Fibroblast of lung (primary cell): ENCODE measurements around the gene SRGAP1. TPM values are rescaled to one million over a fixed set of nuclear protein-coding genes. Genes with fewer than 3 reads are reported as not detected.

Experiments
- DNase-seq, 2 donors: peaks; one replicate each; pipeline versions ENCODE4 v3.0.0 to v3.0.0-alpha.2; 2010; ENCODE audit warnings: low read depth in 2 of 2
- H2AFZ ChIP-seq: 2 replicates; pipeline ENCODE4 v1.5.1; 2012; ENCODE audit warnings: low read length, control low read depth, inconsistent platforms
- H3K27ac ChIP-seq: 2 replicates; pipeline ENCODE4 v1.5.1; 2011; ENCODE audit warnings: low read length, control low read depth; ENCODE audit not compliant: insufficient read depth
- H3K27me3 ChIP-seq: 2 replicates; pipeline ENCODE4 v1.5.1; 2011; ENCODE audit warnings: mild to moderate bottlenecking, low read length; ENCODE audit not compliant: control insufficient read depth, insufficient read depth
- H3K36me3 ChIP-seq: 2 replicates; pipeline ENCODE4 v1.5.1; 2011; ENCODE audit warnings: low read length; ENCODE audit not compliant: control insufficient read depth, insufficient read depth
- H3K4me1 ChIP-seq: 2 replicates; pipeline ENCODE4 v1.5.1; 2011; ENCODE audit warnings: low read length; ENCODE audit not compliant: control insufficient read depth, insufficient read depth; ENCODE audit errors: extremely low read depth
- H3K4me2 ChIP-seq: 2 replicates; pipeline ENCODE4 v1.5.1; 2011; ENCODE audit warnings: low read length, control low read depth; ENCODE audit not compliant: insufficient read depth; ENCODE audit errors: extremely low read depth
- H3K4me3 ChIP-seq, 4 experiments: fragments of 200-600 bp in 1 of 4; sonication (generic) in 1 of 4; replicated peaks in 1 of 4; 2 replicates each; pipeline ENCODE4 v1.5.1; 2011 to 2016; ENCODE audit warnings: low read length in 4 of 4, low read depth in 3 of 4, mild to moderate bottlenecking in 3 of 4, control low read depth in 2 of 4, inconsistent platforms in 1 of 4, mixed read lengths in 1 of 4; ENCODE audit not compliant: insufficient read depth in 1 of 4; ENCODE audit errors: control extremely low read depth in 1 of 4
- H3K79me2 ChIP-seq: 2 replicates; pipeline ENCODE4 v1.5.1; 2012; ENCODE audit warnings: mild to moderate bottlenecking, low read length, inconsistent platforms; ENCODE audit not compliant: control insufficient read depth, insufficient read depth
- H3K9ac ChIP-seq: 2 replicates; pipeline ENCODE4 v1.5.1; 2011; ENCODE audit warnings: mild to moderate bottlenecking, low read length, control low read depth; ENCODE audit not compliant: insufficient read depth
- H3K9me3 ChIP-seq: 2 replicates; pipeline ENCODE4 v1.5.1; 2012; ENCODE audit warnings: low read depth, low read length; ENCODE audit not compliant: control insufficient read depth, insufficient read depth
- H4K20me1 ChIP-seq: 2 replicates; pipeline ENCODE4 v1.5.1; 2011; ENCODE audit warnings: low read length; ENCODE audit not compliant: control insufficient read depth, insufficient read depth; ENCODE audit errors: extremely low read depth
- EZH2 ChIP-seq: IDR thresholded peaks from 2 replicates; pipeline ENCODE4 v1.5.1; 2012; ENCODE audit warnings: low read length, control low read depth, mild to moderate bottlenecking; ENCODE audit errors: missing control alignments
- polyA plus RNA-seq, 2 donors: library from polyadenylated mRNA; depleted of rRNA in 1 of 2; stranded (reverse) in 1 of 2; unstranded in 1 of 2; fragments of >200 nt; gene quantifications; 2 replicates each; pipeline ENCODE4 v1.2.1, GENCODE V29; 2011 to 2012; ENCODE audit warnings: missing spikeins in 1 of 2
- total RNA-seq: library from RNA; depleted of rRNA; stranded (reverse); fragments of >200 nt; gene quantifications from 2 replicates; pipeline ENCODE4 v1.2.1, GENCODE V29; 2014
- TF ChIP-seq, protein P1 (sequence below), 2 donors: IDR thresholded peaks in 1 of 2; conservative IDR thresholded peaks in 1 of 2; 1 replicate in 1 of 2; 2 replicates in 1 of 2; pipeline ENCODE4 v1.5.1; 2011 to 2012; ENCODE audit warnings: low read length in 2 of 2, control low read depth in 1 of 2, inconsistent platforms in 1 of 2, low read depth in 1 of 2, mild to moderate bottlenecking in 1 of 2

SRGAP1 gene
- total and polyA plus RNA-seq, 2 donors (not counting 1 experiment from before 2014, with no cell fraction given) = 18.9 to 30.2 TPM

DNA sequence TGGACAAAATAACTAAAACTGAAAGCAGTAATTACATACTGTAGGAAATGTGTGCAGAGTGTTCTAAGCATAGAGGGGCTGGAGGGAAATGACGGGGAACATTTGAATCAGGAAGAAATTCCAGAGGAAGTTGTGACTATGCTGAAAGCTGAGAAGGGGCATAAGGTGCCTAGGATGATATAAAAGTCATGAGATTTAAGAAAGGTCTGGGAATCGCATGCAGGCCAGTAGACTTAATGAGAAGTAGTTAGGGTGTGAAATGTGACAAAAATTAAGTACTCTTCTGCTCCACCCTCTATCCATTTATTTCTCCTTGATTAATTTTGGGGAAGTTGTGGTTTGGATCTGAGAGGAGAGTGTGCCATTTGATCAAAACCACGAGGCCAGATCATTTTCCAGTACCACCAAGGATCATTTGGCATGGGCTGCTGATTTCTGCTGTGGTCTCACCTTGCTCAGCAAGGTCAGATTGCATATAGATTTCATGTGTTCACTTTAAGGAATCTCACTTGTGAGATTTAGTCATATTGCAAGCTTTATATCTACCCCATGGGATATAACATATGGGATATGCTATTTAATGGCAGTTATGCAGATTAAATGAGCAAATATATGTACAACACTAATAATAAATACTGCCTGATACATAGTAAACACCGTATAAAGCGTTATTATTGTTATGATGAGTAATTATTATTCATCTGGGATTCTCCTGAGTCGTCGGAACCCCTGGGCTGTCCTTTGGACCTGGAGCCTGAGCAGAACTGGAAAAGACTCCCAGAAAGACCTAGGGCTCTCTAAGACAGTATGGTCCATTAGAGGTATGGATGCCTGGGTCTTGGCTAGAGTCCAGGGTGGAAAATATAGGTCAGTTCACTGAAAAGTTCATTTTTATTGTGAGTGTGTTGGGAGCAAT, 72.3 kb downstream of the SRGAP1 start:
- Histone ChIP-seq H3K27me3 (no peaks in the 10 kb centered on the region), H3K79me2 (peaks cover 73% of the 10 kb centered on the region), H3K4me3 (no peak overlapping the region), H3K9me3 (no peaks in the 10 kb centered on the region), H4K20me1 (no peaks in the 10 kb centered on the region), H3K27ac (peak overlapping the region; percentile 84), H3K4me2 (peak overlapping the region; percentile 48), H2AFZ (no peak overlapping the region), H3K9ac (peak overlapping the region; percentile 10), H3K4me1 (peaks cover 31% of the 10 kb centered on the region), H3K36me3 (no peaks in the 10 kb centered on the region)
- TF ChIP-seq EZH2 = no peak
- TF ChIP-seq, protein P1, sequence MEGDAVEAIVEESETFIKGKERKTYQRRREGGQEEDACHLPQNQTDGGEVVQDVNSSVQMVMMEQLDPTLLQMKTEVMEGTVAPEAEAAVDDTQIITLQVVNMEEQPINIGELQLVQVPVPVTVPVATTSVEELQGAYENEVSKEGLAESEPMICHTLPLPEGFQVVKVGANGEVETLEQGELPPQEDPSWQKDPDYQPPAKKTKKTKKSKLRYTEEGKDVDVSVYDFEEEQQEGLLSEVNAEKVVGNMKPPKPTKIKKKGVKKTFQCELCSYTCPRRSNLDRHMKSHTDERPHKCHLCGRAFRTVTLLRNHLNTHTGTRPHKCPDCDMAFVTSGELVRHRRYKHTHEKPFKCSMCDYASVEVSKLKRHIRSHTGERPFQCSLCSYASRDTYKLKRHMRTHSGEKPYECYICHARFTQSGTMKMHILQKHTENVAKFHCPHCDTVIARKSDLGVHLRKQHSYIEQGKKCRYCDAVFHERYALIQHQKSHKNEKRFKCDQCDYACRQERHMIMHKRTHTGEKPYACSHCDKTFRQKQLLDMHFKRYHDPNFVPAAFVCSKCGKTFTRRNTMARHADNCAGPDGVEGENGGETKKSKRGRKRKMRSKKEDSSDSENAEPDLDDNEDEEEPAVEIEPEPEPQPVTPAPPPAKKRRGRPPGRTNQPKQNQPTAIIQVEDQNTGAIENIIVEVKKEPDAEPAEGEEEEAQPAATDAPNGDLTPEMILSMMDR (conservative IDR thresholded peaks at IDR 0.05 in 1 of 2, IDR thresholded peaks at IDR 0.05 in 1 of 2; ENCODE audit: low read depth in 1 of 2, low read length in 2 of 2) = no peak
- peak; percentile 61 for DNase-seq

DNA sequence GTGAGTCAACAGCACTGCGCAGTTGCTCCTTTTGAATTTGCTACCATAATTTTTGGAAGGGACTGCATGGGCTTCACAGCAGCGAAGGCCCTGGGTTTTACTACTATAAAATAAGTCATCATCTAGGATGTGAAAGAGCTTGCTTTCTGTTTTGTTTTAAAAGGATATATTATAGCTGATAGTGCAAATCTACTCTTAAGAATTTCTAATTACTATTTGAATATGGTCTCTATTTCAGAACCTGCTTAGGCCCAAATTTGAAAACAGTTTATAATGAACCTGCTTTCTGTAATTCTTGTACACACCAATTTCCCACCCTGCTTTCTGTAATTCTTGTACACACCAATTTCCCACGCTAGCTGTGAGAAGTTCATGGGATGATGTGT, 73.0 kb downstream of the SRGAP1 start:
- Histone ChIP-seq H3K27me3 (no peaks in the 10 kb centered on the region), H3K9me3 (no peaks in the 10 kb centered on the region), H3K27ac (peak overlapping the region; percentile 84), H3K4me2 (peak overlapping the region; percentile 59), H3K79me2 (peaks cover 73% of the 10 kb centered on the region), H3K9ac (peak overlapping the region; percentile 10), H4K20me1 (no peaks in the 10 kb centered on the region), H3K4me1 (peaks cover 32% of the 10 kb centered on the region), H3K36me3 (no peaks in the 10 kb centered on the region), H3K4me3 (peak overlapping the region in 1 of 4 experiments; percentile 27), H2AFZ (no peak overlapping the region)
- TF ChIP-seq, protein P1 (conservative IDR thresholded peaks at IDR 0.05 in 1 of 2, IDR thresholded peaks at IDR 0.05 in 1 of 2; ENCODE audit: low read depth in 1 of 2, low read length in 2 of 2) = no peak
- no peak for TF ChIP-seq EZH2
- DNase-seq = no peak

DNA sequence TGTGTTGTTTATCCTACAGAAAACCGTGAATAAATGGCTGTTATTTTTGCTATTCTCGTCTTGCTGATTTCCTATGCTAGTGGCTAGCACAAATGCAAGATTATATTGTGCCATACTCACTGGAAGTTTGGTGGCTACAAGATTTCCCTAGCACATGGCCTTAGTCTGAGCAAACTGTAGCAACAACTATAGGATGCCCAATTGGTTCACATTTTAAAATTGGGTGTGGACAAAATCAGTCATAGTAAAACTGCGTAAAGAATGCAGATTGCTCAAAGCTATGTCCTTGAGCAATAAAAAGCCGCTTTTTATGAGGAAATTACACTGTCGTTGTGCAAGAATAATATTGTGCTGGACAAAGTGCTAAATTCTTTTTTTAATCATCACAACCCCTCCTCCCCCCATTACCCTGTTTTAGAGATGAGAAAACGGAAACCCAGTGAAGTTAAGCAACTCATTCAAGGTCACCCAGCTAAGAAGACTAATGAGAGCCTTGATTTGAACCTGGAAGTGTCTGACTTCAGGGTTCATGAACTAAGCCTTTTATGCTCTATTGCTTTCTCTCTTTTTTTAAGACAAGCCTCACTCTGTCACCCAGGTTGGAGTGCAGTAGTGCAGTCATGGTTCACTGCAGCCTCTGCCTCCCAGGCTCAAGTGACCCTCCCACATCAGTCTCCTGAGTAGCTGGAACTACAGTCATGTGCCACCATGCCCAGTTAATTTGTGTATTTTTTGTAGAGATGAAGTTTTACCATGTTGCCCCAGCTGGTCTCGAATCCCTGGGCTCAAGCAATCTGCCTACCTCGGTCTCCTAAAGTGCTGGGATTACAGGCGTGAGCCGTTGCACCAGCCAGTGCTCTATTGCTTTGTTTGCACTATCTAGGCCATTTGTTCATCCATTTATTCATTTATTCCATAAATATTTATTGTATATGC, 73.6 kb downstream of the SRGAP1 start:
- peak; percentile 95 to 99 for DNase-seq
- Histone ChIP-seq H3K4me3 (peak overlapping the region in 1 of 4 experiments; percentile 27), H3K27me3 (no peaks in the 10 kb centered on the region), H3K27ac (peak overlapping the region; percentile 89), H4K20me1 (no peaks in the 10 kb centered on the region), H3K9ac (no peak overlapping the region), H3K9me3 (no peaks in the 10 kb centered on the region), H3K4me2 (peak overlapping the region; percentile 59), H3K79me2 (peaks cover 73% of the 10 kb centered on the region), H3K4me1 (peaks cover 32% of the 10 kb centered on the region), H2AFZ (no peak overlapping the region), H3K36me3 (no peaks in the 10 kb centered on the region)
- TF ChIP-seq, protein P1 (conservative IDR thresholded peaks at IDR 0.05 in 1 of 2, IDR thresholded peaks at IDR 0.05 in 1 of 2; ENCODE audit: low read depth in 1 of 2, low read length in 2 of 2) = no peak
- no peak for TF ChIP-seq EZH2
